ENCODE results near the gene SRL.
"Not testable (repeated sequence)": the region's sequence is repeated elsewhere in the genome, so short reads cannot be mapped to it uniquely, and the experiment has no call there.

The SRL gene

GRCh38 chr16:4156503-4156902 lies 85.4 kb downstream of the SRL start:
- DNase-seq: not testable (repeated sequence)

- not testable (repeated sequence) for DNase-seq
These were observed 88.5 kb downstream of the SRL start for GRCh38 chr16:4153364-4153763.

- DNase-seq: no peak
These were observed 89.6 kb downstream of the SRL start for GRCh38 chr16:4152267-4152666.

- no peak for DNase-seq
These were observed 94.6 kb downstream of the SRL start for GRCh38 chr16:4147236-4147635.

- no peak for DNase-seq
These were observed 99.6 kb downstream of the SRL start for GRCh38 chr16:4142268-4142667.

- no peak for DNase-seq
These were observed 100.3 kb downstream of the SRL start for GRCh38 chr16:4141604-4142003.

- DNase-seq: no peak
These were observed 101.2 kb downstream of the SRL start for GRCh38 chr16:4140652-4141051.

- DNase-seq: no peak
These were observed 101.9 kb downstream of the SRL start for GRCh38 chr16:4139968-4140367.

Measured in stimulated activated CD4-positive, alpha-beta T cell treated with anti-CD3 and anti-CD28 coated beads, Interleukin-4, amount 100 ng/mL, for 1 hour (primary cell).